ENCODE results near the gene PTGER2.

Gene PTGER2

DNA sequence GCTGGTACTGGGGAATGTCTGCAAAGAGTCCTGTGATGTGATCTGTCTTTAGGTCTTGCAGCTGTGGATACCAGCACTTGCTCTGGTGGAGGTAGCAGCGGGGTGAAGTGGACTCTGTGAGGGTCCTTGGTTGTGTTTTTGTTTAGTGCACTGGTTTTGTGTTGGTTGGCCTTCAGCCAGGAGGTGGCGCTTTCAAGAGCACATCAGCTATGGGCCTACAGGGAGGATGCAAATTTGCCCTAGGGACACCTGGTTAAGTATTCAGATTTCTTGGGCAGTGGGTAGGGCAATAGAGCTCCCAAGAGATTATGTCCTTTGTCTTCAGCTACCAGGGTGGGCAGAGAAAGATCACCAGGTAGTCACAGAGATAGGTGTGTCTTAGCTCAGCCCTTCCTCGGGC, 63.8 kb downstream of the PTGER2 start:
- no peak for DNase-seq (ENCODE audit: low read depth)
- no peak overlapping the region for H3K4me3 ChIP-seq (ENCODE audit: control insufficient read depth, low read depth, low read length)
- TF ChIP-seq, protein P1, sequence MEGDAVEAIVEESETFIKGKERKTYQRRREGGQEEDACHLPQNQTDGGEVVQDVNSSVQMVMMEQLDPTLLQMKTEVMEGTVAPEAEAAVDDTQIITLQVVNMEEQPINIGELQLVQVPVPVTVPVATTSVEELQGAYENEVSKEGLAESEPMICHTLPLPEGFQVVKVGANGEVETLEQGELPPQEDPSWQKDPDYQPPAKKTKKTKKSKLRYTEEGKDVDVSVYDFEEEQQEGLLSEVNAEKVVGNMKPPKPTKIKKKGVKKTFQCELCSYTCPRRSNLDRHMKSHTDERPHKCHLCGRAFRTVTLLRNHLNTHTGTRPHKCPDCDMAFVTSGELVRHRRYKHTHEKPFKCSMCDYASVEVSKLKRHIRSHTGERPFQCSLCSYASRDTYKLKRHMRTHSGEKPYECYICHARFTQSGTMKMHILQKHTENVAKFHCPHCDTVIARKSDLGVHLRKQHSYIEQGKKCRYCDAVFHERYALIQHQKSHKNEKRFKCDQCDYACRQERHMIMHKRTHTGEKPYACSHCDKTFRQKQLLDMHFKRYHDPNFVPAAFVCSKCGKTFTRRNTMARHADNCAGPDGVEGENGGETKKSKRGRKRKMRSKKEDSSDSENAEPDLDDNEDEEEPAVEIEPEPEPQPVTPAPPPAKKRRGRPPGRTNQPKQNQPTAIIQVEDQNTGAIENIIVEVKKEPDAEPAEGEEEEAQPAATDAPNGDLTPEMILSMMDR (conservative IDR thresholded peaks at IDR 0.05; ENCODE audit: control insufficient read depth, insufficient read depth, low read depth, low read length): no peak

Data from fibroblast of mammary gland (primary cell).